ENCODE results near the gene TUBB2B.

- TF ChIP-seq POLR2AphosphoS5 (IDR thresholded peaks at IDR 0.05; ENCODE audit: low read depth, low read length) (no peak), TAF1 (IDR thresholded peaks at IDR 0.05; ENCODE audit: borderline replicate concordance, insufficient read depth, low read length) (no peak), SIN3A (IDR thresholded peaks at IDR 0.05; ENCODE audit: borderline replicate concordance, insufficient read depth, low read length) (no peak), FOXP2 (optimal IDR thresholded peaks at IDR 0.05; ENCODE audit: borderline replicate concordance, extremely low read depth, extremely low read length, insufficient read depth) (no peak)
- TF ChIP-seq, protein P1, sequence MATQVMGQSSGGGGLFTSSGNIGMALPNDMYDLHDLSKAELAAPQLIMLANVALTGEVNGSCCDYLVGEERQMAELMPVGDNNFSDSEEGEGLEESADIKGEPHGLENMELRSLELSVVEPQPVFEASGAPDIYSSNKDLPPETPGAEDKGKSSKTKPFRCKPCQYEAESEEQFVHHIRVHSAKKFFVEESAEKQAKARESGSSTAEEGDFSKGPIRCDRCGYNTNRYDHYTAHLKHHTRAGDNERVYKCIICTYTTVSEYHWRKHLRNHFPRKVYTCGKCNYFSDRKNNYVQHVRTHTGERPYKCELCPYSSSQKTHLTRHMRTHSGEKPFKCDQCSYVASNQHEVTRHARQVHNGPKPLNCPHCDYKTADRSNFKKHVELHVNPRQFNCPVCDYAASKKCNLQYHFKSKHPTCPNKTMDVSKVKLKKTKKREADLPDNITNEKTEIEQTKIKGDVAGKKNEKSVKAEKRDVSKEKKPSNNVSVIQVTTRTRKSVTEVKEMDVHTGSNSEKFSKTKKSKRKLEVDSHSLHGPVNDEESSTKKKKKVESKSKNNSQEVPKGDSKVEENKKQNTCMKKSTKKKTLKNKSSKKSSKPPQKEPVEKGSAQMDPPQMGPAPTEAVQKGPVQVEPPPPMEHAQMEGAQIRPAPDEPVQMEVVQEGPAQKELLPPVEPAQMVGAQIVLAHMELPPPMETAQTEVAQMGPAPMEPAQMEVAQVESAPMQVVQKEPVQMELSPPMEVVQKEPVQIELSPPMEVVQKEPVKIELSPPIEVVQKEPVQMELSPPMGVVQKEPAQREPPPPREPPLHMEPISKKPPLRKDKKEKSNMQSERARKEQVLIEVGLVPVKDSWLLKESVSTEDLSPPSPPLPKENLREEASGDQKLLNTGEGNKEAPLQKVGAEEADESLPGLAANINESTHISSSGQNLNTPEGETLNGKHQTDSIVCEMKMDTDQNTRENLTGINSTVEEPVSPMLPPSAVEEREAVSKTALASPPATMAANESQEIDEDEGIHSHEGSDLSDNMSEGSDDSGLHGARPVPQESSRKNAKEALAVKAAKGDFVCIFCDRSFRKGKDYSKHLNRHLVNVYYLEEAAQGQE (IDR thresholded peaks at IDR 0.05; ENCODE audit: insufficient read depth in 1 of 2, low read depth in 2 of 2, low read length in 2 of 2), result no peak
Observed at GRCh38 chr6:3270258-3270657, 42.8 kb upstream of the TUBB2B start.
